Measurements from ENCODE around the gene TNFRSF4.

GRCh38 chr1:1181938-1182410, 32.0 kb downstream of the TNFRSF4 start:
- TF ChIP-seq, protein P1, sequence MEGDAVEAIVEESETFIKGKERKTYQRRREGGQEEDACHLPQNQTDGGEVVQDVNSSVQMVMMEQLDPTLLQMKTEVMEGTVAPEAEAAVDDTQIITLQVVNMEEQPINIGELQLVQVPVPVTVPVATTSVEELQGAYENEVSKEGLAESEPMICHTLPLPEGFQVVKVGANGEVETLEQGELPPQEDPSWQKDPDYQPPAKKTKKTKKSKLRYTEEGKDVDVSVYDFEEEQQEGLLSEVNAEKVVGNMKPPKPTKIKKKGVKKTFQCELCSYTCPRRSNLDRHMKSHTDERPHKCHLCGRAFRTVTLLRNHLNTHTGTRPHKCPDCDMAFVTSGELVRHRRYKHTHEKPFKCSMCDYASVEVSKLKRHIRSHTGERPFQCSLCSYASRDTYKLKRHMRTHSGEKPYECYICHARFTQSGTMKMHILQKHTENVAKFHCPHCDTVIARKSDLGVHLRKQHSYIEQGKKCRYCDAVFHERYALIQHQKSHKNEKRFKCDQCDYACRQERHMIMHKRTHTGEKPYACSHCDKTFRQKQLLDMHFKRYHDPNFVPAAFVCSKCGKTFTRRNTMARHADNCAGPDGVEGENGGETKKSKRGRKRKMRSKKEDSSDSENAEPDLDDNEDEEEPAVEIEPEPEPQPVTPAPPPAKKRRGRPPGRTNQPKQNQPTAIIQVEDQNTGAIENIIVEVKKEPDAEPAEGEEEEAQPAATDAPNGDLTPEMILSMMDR (IDR thresholded peaks at IDR 0.05): no peak
- no peak for TF ChIP-seq POLR2A (IDR thresholded peaks at IDR 0.05)

All from thyroid gland (tissue), 4 donors.